ENCODE results near the gene AMFR.

The AMFR gene

DNA sequence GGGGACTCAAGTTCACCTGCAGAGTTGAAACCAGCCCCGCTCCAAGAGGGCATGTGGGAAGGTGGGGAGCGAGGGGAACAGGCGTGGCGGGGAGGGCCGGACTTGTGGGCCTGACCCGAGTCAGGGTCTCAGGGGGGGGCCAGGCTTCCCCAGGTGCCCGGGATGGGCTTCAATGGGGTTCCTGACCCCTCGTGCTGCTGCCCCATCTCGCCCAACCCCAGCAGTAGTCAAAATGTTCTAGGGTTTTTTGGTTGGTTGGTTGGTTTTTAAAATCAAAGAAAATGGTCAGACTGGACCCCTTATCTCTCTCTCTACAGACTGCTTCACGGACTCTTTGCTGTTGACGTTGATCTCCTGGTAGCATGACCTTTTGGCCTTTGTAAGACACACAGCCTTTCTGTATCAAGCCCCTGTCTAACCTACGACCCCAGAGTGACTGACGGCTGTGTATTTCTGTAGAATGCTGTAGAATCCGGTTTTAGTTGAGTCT is 69.5 kb downstream of the AMFR start:
- DNase-seq: peak; percentile 19
- Mint-ChIP-seq H3K27me3 (peaks cover 4% of the 10 kb centered on the region), H3K36me3 (no peaks in the 10 kb centered on the region), H3K9me3 (no peaks in the 10 kb centered on the region), H3K4me1 (peaks cover 44% of the 10 kb centered on the region), H3K27ac (peak overlapping the region; percentile 94), H3K4me3 (peak overlapping the region; percentile 40)
- CTCF ChIA-PET: interaction anchor here (0.7 to 1.3 kb wide), 8 partner anchors 9 to 891 kb away, joined by 3 to 8 read pairs (median 4); no protein-coding TSS in a partner anchor

DNA sequence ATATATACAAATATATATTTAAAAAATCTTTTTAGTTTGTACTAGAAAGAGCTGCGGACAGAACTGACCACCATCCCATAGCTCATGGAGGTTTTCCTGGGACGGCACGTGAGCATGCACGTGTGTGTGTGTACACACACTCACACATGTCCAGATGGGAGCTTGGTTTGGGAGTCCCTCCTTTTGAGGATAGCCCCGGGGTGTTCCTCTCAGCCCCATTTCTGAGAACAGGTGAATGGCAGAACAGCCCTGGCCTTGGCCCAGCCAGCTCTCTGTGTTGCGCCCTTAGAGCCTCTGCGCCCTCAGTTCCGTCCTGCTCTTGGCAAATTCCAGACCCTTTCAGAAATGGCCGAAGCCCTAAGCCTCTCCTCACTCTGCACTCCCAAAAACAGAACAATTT is 70.1 kb downstream of the AMFR start:
- H3K4me1 Mint-ChIP-seq: peaks cover 43% of the 10 kb centered on the region
- CTCF ChIA-PET: interaction anchor here (0.6 to 1.1 kb wide), 3 partner anchors 9 to 853 kb away, joined by 3 read pairs; no protein-coding TSS in a partner anchor
- no peaks in the 10 kb centered on the region for H3K9me3 Mint-ChIP-seq
- peaks cover 10% of the 10 kb centered on the region for H3K27me3 Mint-ChIP-seq
- DNase-seq: peak; percentile 13
- no peak overlapping the region for H3K4me3 Mint-ChIP-seq
- H3K27ac Mint-ChIP-seq: no peak overlapping the region
- no peaks in the 10 kb centered on the region for H3K36me3 Mint-ChIP-seq

DNA sequence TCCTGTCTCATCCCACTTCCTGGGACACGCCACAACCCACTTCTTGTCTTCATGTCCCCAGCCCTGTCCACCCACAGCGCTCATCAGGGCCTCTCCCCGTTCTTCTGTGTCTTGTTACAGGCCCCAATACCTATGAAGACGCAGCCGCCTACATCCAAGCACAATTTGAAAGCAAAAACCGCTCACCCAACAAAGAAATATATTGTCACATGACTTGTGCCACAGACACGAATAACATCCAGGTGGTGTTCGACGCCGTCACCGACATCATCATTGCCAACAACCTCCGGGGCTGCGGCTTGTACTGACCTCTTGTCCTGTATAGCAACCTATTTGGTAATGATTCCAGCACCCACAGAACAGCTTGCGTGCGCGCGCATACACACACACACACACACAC is 70.6 kb downstream of the AMFR start:
- Mint-ChIP-seq H3K36me3 (no peaks in the 10 kb centered on the region), H3K27me3 (peaks cover 12% of the 10 kb centered on the region), H3K9me3 (no peaks in the 10 kb centered on the region), H3K4me1 (peaks cover 38% of the 10 kb centered on the region), H3K4me3 (no peak overlapping the region), H3K27ac (no peak overlapping the region)
- CTCF ChIA-PET: interaction anchor here (0.6 to 1.0 kb wide), 2 partner anchors 8 to 852 kb away, joined by 3 read pairs; no protein-coding TSS in a partner anchor
- peak; percentile 18 for DNase-seq

DNA sequence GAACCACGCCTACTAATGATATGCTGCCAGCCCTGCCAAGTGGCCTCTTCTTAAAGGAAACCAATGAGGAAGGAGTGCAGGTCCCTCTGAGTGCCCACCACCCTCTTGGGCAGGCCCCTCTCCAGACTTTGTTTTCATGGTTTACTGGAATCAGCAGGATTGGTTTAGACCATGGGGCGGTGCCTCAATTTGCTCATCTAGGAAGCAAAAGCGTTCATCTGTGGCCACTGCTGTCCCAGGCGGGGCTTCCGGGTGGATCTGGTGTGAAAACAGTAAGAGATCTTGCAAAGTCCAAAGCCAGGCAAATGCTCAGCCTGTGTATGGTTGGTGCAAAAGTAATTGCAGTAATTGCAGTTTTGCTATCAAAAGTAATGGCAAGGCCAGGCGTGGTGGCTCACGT is 71.3 kb downstream of the AMFR start:
- Mint-ChIP-seq H3K9me3 (no peaks in the 10 kb centered on the region), H3K4me3 (no peak overlapping the region), H3K27ac (no peak overlapping the region), H3K36me3 (no peaks in the 10 kb centered on the region), H3K4me1 (peaks cover 32% of the 10 kb centered on the region), H3K27me3 (peaks cover 18% of the 10 kb centered on the region)
- CTCF ChIA-PET: no interaction called here
- DNase-seq: peak; percentile 7

DNA sequence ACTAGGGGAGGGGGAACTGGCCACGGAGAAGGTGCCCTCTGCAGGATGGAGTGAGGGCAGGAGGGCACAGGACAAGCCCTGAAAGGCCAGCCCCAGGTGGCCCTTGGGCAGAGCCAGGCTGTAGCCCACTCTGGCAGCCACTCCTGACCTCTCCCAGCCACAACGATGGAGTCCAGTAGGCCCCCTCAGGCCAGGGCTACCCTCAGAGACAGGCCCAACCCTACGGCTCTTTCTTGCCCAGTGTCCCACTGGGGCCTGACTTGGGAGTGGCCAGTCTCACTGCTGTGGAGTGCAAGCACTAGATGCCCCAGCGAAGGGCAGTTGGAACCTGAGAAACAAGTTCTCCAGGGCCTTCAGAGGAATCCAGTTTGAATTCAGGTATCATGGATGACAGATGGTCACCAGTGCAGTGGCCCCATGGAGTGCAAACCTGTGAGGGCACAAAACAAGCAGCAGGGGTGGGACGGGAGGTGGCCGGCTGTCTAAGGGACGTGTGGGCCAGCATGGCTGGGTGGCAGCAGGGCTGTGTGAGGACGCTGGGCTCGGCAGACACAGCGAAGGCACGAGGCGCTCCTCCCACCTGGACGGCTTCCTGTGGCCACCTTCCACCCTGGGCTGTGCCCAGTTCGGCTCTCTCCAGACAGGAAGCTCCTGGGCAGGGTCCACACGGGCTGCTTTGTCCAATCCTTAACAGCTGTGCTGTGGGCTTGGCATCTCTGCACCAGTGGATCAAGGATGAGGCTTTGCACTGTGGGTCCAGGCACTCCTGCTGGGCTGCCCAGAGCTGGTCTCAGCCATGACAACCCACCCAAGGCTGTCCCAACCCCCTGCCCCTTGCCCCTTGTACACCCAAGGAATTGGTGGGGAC is 72.1 kb downstream of the AMFR start:
- Mint-ChIP-seq H3K36me3 (no peaks in the 10 kb centered on the region), H3K4me3 (no peak overlapping the region), H3K27ac (no peak overlapping the region), H3K4me1 (peaks cover 29% of the 10 kb centered on the region), H3K27me3 (peaks cover 18% of the 10 kb centered on the region), H3K9me3 (no peaks in the 10 kb centered on the region)
- CTCF ChIA-PET: no interaction called here
- peak; percentile 17 for DNase-seq

DNA sequence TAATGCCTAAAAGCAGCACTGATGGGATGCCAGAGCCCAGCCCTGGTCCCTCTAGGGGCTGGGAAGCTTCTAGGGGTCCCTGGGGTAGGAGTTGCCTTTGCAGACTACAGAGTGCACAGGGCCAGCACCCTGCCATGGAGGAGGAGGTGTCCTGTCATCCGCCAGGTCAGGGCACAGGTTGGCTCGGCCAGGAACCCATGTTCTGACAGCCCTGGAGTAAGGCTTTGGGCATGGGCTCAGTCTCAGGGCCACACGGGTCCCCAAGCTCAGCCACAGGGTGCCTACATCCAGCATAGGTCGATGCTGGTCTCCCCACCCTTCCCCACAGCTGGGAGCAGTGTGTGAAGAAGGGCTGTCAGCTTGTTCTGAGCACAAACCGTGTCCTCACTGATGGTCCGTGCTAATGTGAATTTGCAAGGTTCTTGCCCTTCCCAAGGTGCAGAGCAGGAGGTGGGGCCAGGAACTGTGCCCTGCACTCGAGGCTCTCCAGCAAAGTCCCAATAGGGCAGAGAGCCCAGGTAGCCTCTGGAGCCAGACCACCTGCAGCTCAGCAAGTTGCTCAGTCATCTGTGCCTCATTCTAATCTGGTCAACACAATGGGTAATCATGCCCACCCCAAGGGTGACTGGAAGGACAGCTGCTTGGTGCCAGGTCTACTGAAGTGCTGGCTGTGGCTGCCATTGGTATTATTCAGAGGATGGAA is 72.8 kb downstream of the AMFR start:
- H3K4me3 Mint-ChIP-seq: no peak overlapping the region
- no peaks in the 10 kb centered on the region for H3K36me3 Mint-ChIP-seq
- H3K27ac Mint-ChIP-seq: no peak overlapping the region
- no peaks in the 10 kb centered on the region for H3K9me3 Mint-ChIP-seq
- CTCF ChIA-PET: no interaction called here
- peaks cover 22% of the 10 kb centered on the region for H3K4me1 Mint-ChIP-seq
- peak; percentile 14 for DNase-seq
- peaks cover 18% of the 10 kb centered on the region for H3K27me3 Mint-ChIP-seq

DNA sequence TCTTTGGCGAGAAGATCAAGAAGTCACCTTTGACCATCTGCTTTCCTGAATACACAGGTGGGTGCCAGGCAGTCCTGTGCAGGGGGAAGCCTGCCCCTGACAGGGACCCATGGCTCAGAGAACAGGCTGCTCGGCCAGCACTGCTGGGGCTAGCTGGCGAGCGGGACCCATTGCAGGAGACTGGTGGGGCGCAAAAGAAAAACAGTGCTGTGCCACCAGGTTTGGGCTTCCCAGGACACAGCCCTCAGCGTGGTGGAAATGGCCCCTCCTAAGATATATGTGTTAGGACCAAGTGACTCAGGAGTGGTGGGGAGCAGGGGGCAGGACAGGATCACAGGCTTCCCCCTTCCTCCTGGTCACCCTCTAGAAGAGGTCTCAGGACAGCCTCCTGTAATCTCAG is 73.9 kb downstream of the AMFR start:
- H3K27me3 Mint-ChIP-seq: peaks cover 18% of the 10 kb centered on the region
- H3K9me3 Mint-ChIP-seq: no peaks in the 10 kb centered on the region
- H3K36me3 Mint-ChIP-seq: no peaks in the 10 kb centered on the region
- H3K4me3 Mint-ChIP-seq: no peak overlapping the region
- CTCF ChIA-PET: no interaction called here
- H3K4me1 Mint-ChIP-seq: peaks cover 12% of the 10 kb centered on the region
- H3K27ac Mint-ChIP-seq: no peak overlapping the region
- DNase-seq: no peak

DNA sequence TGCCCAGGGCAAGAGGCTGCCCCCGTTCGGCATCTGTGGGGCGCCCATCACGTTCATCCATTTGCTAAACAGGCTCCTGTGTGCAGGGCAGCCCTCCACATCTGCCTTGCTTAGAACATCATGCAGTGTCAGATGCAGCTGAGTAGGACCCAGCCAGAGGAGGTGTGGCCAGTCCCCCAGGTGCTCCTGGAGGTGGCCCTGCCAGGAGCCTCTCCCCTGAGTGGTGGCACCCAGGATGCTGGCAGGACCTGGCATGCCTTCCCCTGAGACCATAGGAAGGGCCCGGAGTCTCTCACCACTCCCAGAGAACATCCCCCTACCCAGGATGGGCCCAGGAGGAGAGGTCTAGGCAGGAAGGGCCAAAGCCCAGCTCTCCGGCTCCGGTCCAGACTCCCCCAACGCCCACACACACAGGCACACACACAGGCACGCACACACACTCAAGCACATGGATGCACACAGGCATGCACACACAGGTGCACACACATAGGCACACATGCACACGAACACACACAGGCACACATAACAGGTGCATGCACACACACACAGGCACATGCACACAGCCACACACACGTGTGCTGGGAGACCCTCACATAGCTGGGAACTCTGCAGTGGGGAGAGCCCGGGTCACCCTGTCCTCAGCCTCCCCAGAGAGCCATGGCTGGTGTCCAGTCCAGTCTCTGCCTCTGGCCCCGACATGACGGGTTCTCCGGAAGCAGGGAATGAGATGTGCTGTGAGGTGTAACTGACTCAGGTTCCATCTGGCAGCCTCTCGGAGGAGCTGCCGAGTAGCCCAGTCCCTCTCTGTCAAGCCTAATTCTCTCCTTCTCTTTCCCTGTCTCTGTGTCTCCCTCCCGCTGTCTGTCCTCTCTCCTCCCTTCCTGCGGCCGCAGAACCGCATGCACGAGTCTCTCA is 74.6 kb downstream of the AMFR start:
- DNase-seq: no peak
- CTCF ChIA-PET: no interaction called here
- Mint-ChIP-seq H3K36me3 (no peaks in the 10 kb centered on the region), H3K27me3 (peaks cover 18% of the 10 kb centered on the region), H3K4me3 (no peak overlapping the region), H3K4me1 (peaks cover 6% of the 10 kb centered on the region), H3K27ac (no peak overlapping the region), H3K9me3 (no peaks in the 10 kb centered on the region)

DNA sequence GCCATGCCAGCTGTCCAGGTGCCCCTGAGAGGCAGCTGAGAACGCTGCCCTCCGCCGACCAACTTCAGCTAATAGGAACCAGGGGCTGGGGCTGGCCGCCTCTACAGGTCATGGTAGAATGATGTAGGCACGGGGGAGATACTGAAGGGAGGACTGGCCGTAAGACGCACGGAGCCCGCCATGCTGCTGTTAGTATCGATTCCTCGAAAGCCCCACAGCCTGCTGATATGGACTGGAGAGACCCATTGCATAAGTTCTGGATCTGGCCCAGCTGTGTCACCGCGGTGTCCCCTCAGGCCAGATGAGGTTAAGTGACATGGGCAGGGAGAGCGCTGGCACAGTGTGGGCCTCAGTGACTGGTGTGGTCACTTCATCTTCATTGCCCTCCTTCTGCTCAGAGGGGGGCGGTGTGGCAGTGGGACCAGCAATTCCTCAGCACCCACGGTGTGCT is 75.6 kb downstream of the AMFR start:
- Mint-ChIP-seq H3K4me1 (peaks cover 2% of the 10 kb centered on the region), H3K27ac (no peak overlapping the region), H3K27me3 (peaks cover 18% of the 10 kb centered on the region), H3K4me3 (no peak overlapping the region), H3K9me3 (no peaks in the 10 kb centered on the region), H3K36me3 (no peaks in the 10 kb centered on the region)
- CTCF ChIA-PET: no interaction called here
- DNase-seq: no peak

DNA sequence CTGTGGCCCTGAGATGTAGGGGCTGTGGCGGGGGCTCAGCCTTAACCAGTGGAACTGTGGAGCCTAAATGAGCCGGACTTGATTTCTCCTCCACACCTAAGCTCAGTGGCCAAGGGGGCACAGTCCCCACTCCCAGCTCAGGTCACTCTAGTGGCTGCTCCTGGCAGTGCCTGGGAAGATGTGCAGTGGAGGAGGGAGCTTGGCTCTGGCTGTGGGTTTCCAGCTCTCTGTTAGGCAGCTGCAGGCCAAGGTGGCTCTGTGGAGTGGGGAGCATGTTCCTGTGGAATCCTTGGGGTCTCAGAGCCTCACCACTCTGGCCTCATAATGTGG is 76.3 kb downstream of the AMFR start:
- Mint-ChIP-seq H3K4me3 (no peak overlapping the region), H3K4me1 (no peaks in the 10 kb centered on the region), H3K36me3 (no peaks in the 10 kb centered on the region), H3K27ac (no peak overlapping the region), H3K27me3 (peaks cover 18% of the 10 kb centered on the region), H3K9me3 (no peaks in the 10 kb centered on the region)
- no peak for DNase-seq
- CTCF ChIA-PET: no interaction called here

DNA sequence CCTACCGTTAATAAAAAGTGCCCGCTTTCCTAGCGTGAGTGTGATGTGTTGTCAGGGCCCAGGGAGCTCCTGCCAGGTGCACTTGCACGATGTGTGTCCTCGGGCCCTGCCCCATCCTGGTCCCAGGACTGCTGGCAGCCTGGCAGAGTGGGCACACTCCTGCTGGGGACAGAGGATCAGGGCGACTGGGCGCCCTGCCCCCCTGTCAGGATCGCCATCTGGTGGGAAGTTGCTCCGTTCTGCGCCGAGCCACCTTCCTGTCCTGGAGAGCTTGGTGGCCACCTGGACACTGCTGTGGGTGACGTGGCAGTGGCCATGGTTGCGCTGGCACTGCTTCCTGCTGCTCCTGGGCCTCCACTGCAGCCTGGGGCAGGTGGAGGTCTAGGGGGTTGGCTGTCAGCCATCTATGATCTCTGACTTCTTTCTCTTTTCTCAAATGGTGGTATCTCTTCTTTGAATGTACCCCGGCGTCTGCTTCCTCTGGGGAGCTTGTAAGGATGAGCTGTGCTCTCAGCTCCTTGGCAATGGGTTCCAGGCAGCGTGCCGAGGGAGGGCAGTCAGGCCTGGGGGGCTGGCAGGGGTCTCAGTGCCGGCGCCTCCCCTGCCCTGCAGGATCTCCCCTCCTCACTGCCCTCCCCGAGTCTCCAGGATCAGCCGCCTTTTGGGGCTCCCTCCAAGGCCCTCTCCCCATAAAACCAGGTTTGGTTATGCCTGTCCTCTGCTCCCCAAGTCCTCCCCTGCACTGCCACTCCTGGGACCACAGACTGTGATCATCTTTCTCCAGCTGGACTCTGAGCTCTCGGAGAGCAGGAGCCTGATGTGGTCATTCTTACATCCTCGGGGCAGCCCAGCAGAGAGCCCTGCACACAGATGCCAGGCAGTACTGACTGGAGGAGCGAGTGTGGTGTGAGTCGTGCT is 76.9 kb downstream of the AMFR start:
- Mint-ChIP-seq H3K4me1 (no peaks in the 10 kb centered on the region), H3K36me3 (no peaks in the 10 kb centered on the region), H3K4me3 (no peak overlapping the region), H3K27me3 (peaks cover 18% of the 10 kb centered on the region), H3K9me3 (no peaks in the 10 kb centered on the region), H3K27ac (no peak overlapping the region)
- DNase-seq: no peak
- CTCF ChIA-PET: interaction anchor here (1.5 kb wide), 1 partner anchor 30 kb away, joined by 5 read pairs; no protein-coding TSS in a partner anchor

DNA sequence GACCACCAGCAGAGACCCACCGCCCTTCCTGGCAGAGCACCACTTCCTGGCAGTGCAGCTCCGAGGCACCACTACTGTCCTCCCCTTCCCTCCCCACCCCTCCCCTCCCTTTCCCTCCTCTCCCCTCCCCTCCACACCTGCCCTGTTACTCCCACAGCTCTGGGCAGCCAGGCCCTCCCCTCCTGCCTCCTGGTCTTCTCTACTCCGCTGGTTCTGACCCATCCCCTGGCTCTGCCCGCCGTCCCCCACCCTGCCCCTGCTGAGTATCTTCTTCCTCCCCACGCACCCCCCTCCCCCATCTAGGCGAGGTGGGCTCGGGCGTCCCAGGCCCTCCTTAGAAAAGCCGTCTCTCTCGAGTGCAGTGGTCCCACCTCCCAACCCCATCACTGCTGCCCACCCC is 77.7 kb downstream of the AMFR start:
- Mint-ChIP-seq H3K4me3 (no peak overlapping the region), H3K4me1 (no peaks in the 10 kb centered on the region), H3K27me3 (peaks cover 17% of the 10 kb centered on the region), H3K36me3 (no peaks in the 10 kb centered on the region), H3K9me3 (no peaks in the 10 kb centered on the region), H3K27ac (no peak overlapping the region)
- no peak for DNase-seq
- CTCF ChIA-PET: interaction anchor here (1.5 to 1.8 kb wide), 2 partner anchors 9 to 29 kb away, joined by 5 to 8 read pairs; no protein-coding TSS in a partner anchor

DNA sequence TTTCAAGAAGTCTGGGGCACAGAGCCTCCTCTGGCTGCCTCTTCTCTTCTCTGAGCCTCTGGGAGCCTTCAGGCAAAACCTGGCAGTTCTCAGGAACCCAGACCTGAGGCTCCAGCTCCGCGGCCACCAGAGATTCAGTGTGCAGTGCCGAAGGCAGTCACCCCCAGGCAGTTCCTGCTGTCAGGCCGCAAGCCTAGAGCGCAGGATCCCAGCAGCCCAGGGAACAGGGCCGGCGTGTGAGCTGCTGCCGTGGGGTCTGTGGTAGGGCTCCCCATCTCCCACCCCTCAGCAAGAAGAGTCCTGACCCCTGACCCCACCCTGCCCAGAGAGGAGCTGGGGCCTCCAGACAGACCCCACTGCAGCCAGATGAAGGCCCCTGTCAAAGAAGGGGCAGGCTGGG is 78.2 kb downstream of the AMFR start:
- no peaks in the 10 kb centered on the region for H3K36me3 Mint-ChIP-seq
- no peaks in the 10 kb centered on the region for H3K4me1 Mint-ChIP-seq
- H3K27me3 Mint-ChIP-seq: peaks cover 15% of the 10 kb centered on the region
- no peaks in the 10 kb centered on the region for H3K9me3 Mint-ChIP-seq
- no peak for DNase-seq
- H3K27ac Mint-ChIP-seq: no peak overlapping the region
- no peak overlapping the region for H3K4me3 Mint-ChIP-seq
- CTCF ChIA-PET: interaction anchor here (0.8 to 1.8 kb wide), 3 partner anchors 8 to 29 kb away, joined by 3 to 8 read pairs (median 5); no protein-coding TSS in a partner anchor
